Gastroesophageal sphincter (tissue), 3 donors: ENCODE results near the gene NLRP5.
"Not testable (repeated sequence)": the region's sequence is repeated elsewhere in the genome, so short reads cannot be mapped to it uniquely, and the experiment has no call there.

Source experiments
- CTCF ChIP-seq, 4 experiments: fragments of 200-600 bp in 2 of 4; fragments of 450-650 bp in 2 of 4; sonication (generic) in 1 of 4; IDR thresholded peaks; one replicate each; pipeline ENCODE4 v1.5.1; 2017 to 2019; ENCODE audit warnings: antibody characterized with exemption in 4 of 4, mild to moderate bottlenecking in 2 of 4, moderate library complexity in 2 of 4
- POLR2A ChIP-seq, 2 donors: fragments of 450-650 bp; IDR thresholded peaks; one replicate each; pipeline ENCODE4 v1.6.1; 2017; ENCODE audit warnings: antibody characterized with exemption in 2 of 2, mild to moderate bottlenecking in 2 of 2, moderate library complexity in 1 of 2
- POLR2AphosphoS5 ChIP-seq: sonication (generic); formaldehyde crosslinking; IDR thresholded peaks from one replicate; pipeline ENCODE4 v1.6.1; 2017; ENCODE audit warnings: antibody characterized with exemption

- TF ChIP-seq POLR2AphosphoS5; CTCF (IDR thresholded peaks at IDR 0.05); POLR2A (IDR thresholded peaks at IDR 0.05): not testable (repeated sequence)
Observed at GRCh38 chr19:56019325-56019724, 32.8 kb downstream of the NLRP5 start.
